ENCODE results near the gene IGLL5.
A peak's percentile ranks its signal among the peaks of the same experiment; 100 is the strongest.

Gene IGLL5
- total RNA-seq = 0 reads per million in 3 experiments

DNA sequence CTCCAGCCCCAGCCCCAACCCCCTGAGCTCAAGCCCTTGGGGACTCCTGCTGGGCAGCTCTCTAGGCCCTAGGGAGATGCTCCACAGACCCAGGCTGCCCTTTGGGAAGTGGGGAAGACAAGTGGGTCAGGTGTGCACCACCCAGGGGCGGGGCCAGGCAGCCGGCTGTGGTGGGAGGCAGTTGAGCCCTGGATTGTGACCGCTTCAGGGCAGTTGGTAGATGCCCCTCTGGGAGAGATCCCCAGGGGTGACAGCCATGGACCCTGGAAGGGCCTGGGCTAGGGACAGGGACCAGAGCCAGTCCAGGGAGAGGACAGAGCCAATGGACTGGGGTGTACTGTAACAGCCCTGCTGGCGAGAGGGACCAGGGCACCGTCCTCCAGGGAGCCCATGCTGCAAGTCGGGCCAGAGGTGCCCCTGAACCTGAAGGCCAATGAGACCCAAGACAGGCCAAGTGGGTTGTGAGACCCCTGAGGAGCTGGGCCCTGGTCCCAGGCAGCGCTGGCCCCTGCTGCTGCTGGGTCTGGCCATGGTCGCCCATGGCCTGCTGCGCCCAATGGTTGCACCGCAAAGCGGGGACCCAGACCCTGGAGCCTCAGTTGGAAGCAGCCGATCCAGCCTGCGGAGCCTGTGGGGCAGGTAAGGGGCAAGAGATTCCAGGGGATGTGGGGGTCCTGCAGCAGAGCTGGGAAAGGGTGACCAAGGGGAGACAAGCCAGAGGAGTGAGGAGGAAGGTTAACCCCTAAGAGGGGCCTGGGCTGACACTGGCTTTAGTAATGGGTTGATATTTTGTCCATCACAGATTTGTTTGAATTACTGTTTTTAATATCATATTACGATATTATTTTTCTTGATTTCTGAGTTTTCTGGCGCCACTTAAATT lies at the start of gene IGLL5:
Gene IGLL5 (plus strand): TSS at position 196 of the 883 bp plus-strand sequence. CDS start 238 bp downstream, at position 434.
- no peak for DNase-seq

DNA sequence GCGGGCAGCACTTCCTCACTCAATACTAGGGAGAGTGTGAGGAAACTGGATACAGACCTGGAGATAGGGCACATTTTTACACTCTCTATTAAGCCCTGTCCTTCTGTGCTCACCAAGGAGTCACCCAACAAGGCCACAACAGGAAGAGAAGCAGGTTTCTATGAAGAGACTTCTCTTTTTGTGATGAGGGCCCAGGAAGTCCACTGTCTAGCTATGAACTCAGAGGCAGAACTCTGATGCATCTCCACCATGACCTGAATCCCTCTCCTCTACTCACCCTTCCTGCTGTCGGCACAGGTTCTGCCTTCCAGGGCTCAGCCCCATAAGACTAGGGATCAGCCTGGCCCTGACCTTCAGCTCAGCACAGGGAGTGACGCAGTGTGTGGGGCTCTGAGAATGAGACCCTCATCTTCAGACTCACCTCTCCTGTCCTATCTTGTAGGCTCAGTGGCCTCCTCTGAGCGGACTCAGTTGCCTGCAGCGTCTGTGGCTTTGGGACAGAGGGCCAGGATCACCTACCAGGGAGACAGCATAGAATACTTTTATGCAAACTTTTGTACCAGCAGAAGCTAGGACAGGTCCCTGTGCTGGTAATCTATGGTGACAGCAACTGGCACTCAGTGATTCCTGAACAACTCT lies 49.3 kb upstream of the IGLL5 start:
- DNase-seq = no peak

- DNase-seq = no peak
Observed at GRCh38 chr22:22839570-22840314, 47.9 kb upstream of the IGLL5 start.

- no peak for DNase-seq
Observed at GRCh38 chr22:22840780-22841179, 46.8 kb upstream of the IGLL5 start.

GRCh38 chr22:22841598-22841997 lies 46.0 kb upstream of the IGLL5 start:
- no peak for DNase-seq

DNA sequence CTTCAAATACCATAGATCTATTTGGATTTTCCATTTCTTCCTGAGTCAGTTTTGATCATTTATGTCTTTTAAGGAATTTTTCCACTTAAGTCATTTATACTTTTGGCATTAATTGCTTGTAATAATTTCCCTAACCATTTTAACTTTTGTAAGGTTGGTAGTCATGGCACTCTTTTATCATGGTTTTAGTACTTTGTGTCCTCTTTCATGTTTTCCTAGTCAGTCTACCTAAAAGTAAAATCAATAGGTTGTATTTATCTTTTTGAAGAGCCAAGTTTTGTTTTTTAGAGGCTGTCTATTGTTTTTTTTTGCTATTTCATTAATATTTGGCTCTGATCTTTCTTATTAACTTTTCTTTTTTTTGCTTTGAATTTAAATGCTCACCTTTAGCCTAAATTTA lies 45.5 kb upstream of the IGLL5 start:
- DNase-seq = no peak

GRCh38 chr22:22843848-22844247 lies 43.8 kb upstream of the IGLL5 start:
- no peak for DNase-seq

DNA sequence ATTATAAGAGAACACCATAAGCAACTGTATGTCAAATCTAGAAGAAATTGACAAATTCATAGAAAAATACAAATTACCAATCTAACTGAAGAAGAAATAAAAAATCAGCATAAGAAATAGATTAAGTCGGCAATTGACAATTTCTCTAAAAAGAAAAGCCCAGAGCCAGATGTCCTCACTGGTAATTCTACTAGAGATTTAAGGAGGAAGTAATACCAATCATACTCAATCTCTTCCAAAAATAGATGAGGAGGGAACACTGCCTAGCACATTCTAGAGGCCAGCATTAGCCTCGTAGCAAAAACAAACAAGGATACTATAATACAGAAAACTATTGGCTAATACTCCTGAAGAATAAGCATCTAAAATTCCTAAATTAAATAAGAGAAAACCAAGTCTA lies 40.4 kb upstream of the IGLL5 start:
- no peak for DNase-seq

DNA sequence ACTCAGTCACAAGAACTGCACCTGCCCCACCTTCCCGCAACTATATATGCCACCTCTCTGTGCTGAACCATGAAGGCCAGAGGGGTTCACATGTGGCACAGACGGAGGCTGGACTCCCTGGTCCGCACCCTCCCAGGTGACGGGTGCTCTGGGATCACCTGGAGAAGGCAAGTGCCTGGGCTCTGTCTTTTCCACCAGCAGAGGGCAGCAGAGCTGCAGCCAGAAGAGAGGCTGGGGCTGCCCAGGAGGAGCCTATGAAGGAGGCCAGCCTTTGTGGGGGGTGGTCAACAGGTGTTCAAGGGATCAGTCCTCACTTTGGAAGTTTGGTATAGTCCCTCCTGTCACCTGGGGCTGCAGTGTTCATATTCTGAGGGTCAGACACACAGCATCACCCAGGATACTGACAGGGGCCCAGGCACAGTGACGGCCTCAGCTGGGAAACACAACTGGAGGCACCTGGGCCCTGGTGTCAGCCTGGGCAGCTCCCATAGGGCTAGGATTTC lies 39.2 kb upstream of the IGLL5 start:
- peak; percentile 46 for DNase-seq

GRCh38 chr22:22849640-22850610 lies 37.7 kb upstream of the IGLL5 start:
- no peak for DNase-seq

DNA sequence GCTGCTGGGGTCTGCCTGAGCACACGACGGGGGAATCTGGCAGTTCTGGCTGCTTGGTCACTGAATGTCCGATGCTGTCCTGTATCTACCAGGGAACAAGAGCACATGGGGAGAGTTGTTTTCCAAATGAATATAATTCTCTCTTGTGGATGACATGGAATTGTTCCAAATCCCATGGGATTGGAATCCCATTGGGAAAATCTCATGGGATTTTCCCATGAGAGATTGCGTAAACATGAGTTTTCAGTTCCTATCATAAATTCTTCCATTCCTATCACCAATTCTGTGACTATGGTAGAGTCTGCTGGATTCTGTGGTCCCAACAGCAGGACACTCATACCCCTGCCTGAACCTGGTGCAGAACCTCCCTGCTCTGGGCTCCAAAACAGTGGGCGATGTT lies 35.6 kb upstream of the IGLL5 start:
- no peak for DNase-seq

DNA sequence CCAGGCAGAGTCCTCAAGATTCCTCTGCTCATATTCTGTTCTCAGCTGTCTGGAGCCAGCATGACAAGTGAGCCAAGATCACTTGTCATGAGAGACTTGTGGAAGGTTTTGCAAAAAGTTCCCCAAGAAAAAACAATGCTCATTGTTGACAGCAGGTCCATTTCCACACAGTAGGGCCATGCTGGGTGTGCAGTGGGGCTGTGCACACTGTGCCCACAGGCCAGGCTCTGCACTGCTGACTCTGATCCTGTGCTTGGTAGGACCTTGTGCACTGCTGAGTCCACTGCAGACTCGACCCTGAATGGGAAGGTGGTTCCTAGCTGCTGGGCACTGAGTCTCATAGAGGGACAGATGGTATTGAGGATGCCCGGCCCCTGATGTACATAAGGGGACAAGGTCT lies 33.9 kb upstream of the IGLL5 start:
- no peak for DNase-seq

DNA sequence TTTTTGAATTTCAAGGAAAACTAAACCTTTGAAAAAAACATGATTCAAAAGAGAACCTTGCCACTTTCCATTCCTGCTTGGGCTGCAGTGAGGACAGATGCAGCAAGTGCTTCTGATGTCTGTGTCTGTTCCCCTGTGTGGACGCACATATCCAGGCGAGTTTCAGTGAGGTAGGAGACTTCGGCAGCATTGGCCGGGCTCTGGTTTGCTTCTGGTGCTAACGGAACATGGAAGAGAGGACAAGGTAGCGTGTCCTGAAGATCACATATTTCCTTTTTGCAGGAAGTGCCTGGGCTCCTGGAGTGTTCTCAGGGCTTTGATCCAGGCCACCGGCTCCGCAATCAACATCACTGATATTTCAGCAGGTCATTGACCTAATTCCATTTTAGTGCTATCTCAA lies 33.1 kb upstream of the IGLL5 start:
- DNase-seq = no peak

- DNase-seq = no peak
Observed at GRCh38 chr22:22855085-22855484, 32.5 kb upstream of the IGLL5 start.

DNA sequence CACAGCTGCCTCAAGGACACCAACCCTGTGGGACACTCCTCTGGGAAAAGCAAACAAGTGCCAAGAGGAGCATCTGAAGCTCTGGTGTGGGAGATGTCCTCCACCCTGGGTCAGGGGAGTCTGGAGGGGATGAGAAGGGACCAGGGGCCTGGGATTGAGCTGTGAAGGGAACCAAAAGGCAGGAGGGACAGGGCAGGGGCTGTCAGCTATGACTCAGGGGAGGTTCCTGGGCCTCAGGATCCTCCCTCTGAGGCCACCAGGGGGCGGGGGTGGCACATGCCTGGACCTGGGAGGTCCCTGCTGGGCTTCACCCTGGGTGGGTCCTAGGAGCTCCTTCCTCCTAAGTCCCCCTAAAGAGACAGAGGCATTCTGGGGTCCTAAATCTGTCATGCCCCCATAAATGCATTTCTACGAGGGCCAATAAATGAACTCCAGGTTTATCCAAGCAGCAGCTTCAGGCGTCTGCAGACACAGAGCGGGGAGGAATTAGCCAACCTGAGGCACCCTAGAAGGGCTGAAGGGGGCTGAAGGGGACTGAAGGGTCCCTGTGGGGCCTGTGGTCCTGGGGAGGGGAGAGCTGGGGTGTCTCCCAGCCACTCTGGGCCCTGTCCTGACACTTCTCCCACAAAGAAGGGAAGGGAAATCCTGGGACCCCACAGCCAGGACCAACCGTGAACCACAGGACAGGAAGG lies 31.9 kb upstream of the IGLL5 start:
- DNase-seq = no peak

DNA sequence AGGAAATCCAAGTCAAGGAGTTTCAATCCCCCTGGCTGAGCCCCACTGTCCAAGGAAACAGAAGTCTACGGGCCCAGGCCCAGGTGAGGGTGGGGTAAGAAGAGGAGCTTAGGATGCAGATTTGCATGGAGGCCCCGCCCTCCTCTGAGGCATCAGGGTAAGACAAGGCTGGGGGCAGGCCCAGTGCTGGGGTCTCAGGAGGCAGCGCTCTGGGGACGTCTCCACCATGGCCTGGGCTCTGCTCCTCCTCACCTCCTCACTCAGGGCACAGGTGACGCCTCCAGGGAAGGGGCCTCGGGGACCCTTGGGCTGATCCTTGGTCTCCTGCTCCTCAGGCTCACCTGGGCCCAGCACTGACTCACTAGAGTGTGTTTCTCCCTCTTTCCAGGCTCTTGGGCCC lies 31.3 kb upstream of the IGLL5 start:
- no peak for DNase-seq

GRCh38 chr22:22856885-22857606 lies 30.6 kb upstream of the IGLL5 start:
- no peak for DNase-seq

DNA sequence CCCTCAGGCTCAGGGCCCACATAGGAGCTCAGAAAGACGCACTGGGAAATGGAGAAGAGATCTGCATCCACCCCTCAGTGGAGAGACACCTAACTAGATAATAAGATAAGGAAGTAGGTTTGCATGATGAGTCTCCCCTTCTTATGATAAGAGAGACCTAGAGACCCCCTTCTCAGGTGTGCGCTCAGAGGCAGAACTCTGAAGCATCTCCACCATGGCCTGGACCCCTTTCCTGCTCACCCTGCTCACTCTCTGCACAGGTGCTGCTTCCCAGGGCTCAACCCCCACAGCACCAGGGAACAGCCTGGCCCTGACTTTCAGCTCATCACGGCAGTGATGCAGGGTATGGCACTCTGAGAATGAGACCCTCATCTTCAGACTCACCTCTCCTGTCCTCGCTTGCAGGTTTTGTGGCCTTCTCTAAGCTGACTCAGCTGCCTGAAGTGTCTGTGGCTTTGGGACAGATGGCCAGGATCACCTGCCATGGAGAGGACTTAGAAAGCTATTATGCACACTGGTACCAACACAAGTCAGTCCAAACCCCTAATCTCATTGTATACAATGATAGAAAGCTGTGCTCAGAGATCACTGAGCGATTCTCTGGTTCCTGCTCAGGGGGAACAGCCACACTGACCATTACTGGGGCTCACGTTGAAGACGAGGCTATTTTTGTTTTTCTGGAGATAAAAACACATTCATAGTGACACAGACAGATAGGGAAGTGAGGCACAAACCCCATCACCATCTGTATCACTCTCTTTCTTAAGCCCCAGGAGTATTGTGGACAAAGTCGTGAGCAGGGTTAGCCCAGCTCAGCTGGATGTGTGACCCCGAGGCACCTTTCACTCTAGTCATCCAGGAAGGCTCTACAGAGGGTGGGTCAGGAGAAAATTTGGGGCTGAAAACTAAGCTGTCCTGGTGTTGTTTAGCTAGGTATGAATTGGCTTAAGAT lies 29.7 kb upstream of the IGLL5 start:
- DNase-seq = no peak

DNA sequence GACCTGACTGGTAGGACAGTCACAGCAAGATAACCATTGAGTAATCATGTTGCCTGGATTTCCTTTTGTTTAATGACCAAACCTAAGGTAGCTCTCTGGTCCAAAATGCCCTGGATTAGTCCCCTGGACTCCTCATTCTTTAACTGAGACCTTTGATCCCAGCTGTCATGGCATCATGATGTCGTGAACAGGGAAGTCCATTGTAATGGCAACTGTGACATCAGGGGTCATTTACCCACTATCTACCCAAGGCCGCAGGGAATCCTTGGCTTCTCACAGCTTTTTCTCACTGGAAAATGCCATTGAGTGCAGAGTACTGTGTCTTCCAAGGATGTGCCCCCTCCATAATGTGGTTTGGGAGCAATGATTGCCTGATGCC lies 29.1 kb upstream of the IGLL5 start:
- no peak for DNase-seq

DNA sequence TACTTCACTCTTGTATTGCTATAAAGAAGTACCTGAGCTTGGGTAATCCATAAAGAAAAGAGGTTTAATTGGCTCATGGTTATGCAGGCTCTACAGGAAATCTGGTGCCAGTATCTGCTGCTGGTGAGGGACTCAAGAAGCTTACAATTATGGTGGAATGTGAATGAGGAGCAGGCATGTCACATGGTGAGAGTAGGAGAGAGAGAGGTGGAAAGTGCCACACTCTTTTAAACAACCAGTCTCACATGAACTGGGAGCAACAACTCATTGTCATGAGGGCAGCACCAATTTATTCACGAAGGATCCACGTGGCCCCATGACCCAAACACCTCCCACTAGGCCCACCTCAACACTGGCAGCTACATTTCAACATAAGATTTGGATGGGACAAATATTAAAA lies 24.6 kb upstream of the IGLL5 start:
- no peak for DNase-seq
